Stomach (tissue), 9 donors: ENCODE results near the gene CAMSAP3. TPM values are rescaled to one million over a fixed set of nuclear protein-coding genes. Genes with fewer than 3 reads are reported as not detected.

Experiments used
- DNase-seq, 2 donors: peaks; one replicate each; pipeline versions ENCODE4 v3.0.0 to v3.0.0-alpha.2; 2013 to 2019
- H3K27ac ChIP-seq, 5 donors: fragments of 200-600 bp in 4 of 5; sonication (generic) in 4 of 5; one replicate each; pipeline ENCODE4 v1.5.1; 2013 to 2019; ENCODE audit warnings: mild to moderate bottlenecking in 1 of 5, moderate library complexity in 1 of 5
- H3K27me3 ChIP-seq, 3 donors: fragments of 200-600 bp; sonication (generic); one replicate each; pipeline ENCODE4 v1.5.1; 2017 to 2019; ENCODE audit warnings: mixed run types in 1 of 3
- H3K36me3 ChIP-seq, 4 donors: fragments of 200-600 bp; sonication (generic); 1 replicate in 3 of 4; 2 replicates in 1 of 4; pipeline ENCODE4 v1.5.1; 2016 to 2019
- H3K4me1 ChIP-seq, 4 donors: fragments of 200-600 bp; sonication (generic); one replicate each; pipeline ENCODE4 v1.5.1; 2016 to 2019
- H3K4me3 ChIP-seq, 4 donors: fragments of 200-600 bp; sonication (generic) in 3 of 4; one replicate each; pipeline ENCODE4 v1.5.1; 2016 to 2019; ENCODE audit warnings: mild to moderate bottlenecking in 1 of 4
- H3K9me3 ChIP-seq, 4 donors: fragments of 200-600 bp; sonication (generic); one replicate each; pipeline ENCODE4 v1.5.1; 2016 to 2019
- EP300 ChIP-seq: sonication (generic); formaldehyde crosslinking; IDR thresholded peaks from one replicate; pipeline ENCODE4 v1.6.1; 2017; ENCODE audit warnings: antibody characterized with exemption
- POLR2A ChIP-seq, 4 donors: fragments of 450-650 bp; IDR thresholded peaks; one replicate each; pipeline ENCODE4 v1.6.1; 2016; ENCODE audit warnings: antibody characterized with exemption in 4 of 4, control low read depth in 2 of 4, mild to moderate bottlenecking in 1 of 4, moderate library complexity in 1 of 4
- POLR2AphosphoS5 ChIP-seq, 3 donors: sonication (generic); formaldehyde crosslinking; IDR thresholded peaks; one replicate each; pipeline ENCODE4 v1.6.1; 2016; ENCODE audit warnings: antibody characterized with exemption in 3 of 3
- WGBS, 5 donors: extraction: QIAGEN DNeasy Blood & Tissue Kit in 3 of 5; methylation state at CpG; one replicate each; pipeline versions ENCODE4 v1.1.5 to v1.1.7; 2013 to 2018; 5-methylcytosine and 5-hydroxymethylcytosine counted together
- intact Hi-C: fragments of 100-400 bp; cut with DNase I; formaldehyde crosslinking; loops from one replicate; pipeline ENCODE4 v1.15.1; 2023; ENCODE audit warnings: low total_unique reads
- polyA plus RNA-seq, 3 donors: library from polyadenylated mRNA; stranded (reverse); fragments of 200-250 nt; gene quantifications; one replicate each; pipeline ENCODE4 v1.2.3, GENCODE V29; 2013
- total RNA-seq, 5 donors: library from RNA; depleted of rRNA; stranded (reverse); fragments of >200 nt; gene quantifications; one replicate each; pipeline versions ENCODE4 v1.1.0 to v1.2.3, GENCODE V29; 2014 to 2016
- TF ChIP-seq, protein P1 (sequence below), 7 experiments: fragments of 450-650 bp in 4 of 7; fragments of 200-600 bp in 3 of 7; sonication (generic) in 3 of 7; IDR thresholded peaks; one replicate each; pipeline ENCODE4 v1.5.1; 2016 to 2019; ENCODE audit warnings: antibody characterized with exemption in 7 of 7, control low read depth in 2 of 7, mild to moderate bottlenecking in 1 of 7
- donor health status: healthy with polysubstance abuse.
- donor health status: Bipolar disorder and iron deficiency.
- donor health status: healthy.

CAMSAP3 gene
- total and polyA plus RNA-seq, 8 donors = 5.5 to 232 (median 32.2) TPM

DNA sequence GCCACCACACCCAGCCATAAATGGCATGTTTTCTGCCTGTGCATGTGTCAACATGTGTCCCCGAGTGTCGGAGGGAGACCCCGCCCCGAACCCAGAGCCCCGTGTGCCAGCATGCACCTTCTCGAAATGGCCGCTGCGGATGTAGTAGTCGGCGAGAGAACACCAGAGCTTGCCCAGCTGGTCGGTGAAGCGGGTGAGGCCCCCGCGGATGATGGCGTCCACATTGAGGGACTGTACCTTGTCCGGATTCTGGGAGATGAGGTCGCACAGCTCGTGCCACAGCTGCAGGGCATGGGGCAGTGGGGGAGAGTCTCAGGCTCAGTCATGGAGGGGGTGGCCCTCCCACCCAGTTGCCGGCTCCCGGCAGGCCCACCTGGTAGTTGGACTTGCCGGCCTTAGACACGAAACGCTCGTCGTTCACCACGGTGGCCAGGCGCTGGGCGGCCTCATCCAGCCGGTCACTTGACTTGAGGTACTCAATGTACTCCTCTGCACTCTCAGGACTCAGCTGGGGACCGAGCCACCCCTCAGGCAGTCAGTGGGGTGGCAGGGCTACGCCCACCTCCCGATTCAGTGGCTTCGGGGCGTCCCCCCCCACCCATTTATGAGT is 30.2 kb downstream of the CAMSAP3 start:
- no peaks in the 10 kb centered on the region for H3K9me3 ChIP-seq
- H3K4me1 ChIP-seq = peaks cover 20 to 38% (median 35%) of the 10 kb centered on the region in 4 donors
- TF ChIP-seq POLR2A (IDR thresholded peaks at IDR 0.05) (no peak), EP300 (no peak)
- H3K27me3 ChIP-seq = no peaks in the 10 kb centered on the region
- intact Hi-C loops = no loop called here
- 96 to 97% (median 96%) methylated on average over 24 to 34 of the region's 34 CpGs for WGBS, 5 donors
- H3K27ac ChIP-seq = no peak overlapping the region
- DNase-seq = no peak
- H3K36me3 ChIP-seq = peaks cover 41 to 71% (median 65%) of the 10 kb centered on the region in 4 donors
- no peak overlapping the region for H3K4me3 ChIP-seq

DNA sequence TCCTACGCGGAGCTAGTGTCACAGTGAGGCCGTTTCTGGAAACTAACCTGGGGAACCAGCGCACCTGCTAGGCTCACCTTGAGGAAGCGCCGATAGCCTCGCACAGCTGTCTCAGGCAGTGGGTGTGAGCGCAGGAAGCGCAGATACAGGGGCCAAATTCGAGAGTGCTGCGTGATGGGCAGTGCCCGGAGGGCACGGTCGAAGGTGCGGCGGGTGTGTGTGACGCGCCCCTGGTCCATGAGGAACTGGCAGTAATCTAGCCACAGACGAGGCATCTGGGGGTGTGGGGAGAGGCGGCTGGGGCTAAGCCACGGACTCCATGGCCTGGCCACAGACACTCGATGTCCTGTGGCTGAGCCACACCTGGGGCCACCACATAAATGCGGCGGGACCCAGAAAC is 31.5 kb downstream of the CAMSAP3 start:
- H3K27me3 ChIP-seq = no peaks in the 10 kb centered on the region
- peaks cover 25 to 47% (median 42%) of the 10 kb centered on the region in 4 donors for H3K4me1 ChIP-seq
- H3K4me3 ChIP-seq = peak overlapping the region in 1 of 4 donors; percentile 9
- 89 to 97% (median 92%) methylated on average over 22 to 24 of the region's 24 CpGs for WGBS, 5 donors
- no peak for DNase-seq
- H3K36me3 ChIP-seq = peaks cover 28 to 67% (median 60%) of the 10 kb centered on the region in 4 donors
- intact Hi-C loops = no loop called here
- no peak overlapping the region for H3K27ac ChIP-seq
- no peaks in the 10 kb centered on the region for H3K9me3 ChIP-seq
- TF ChIP-seq EP300 = no peak
- TF ChIP-seq POLR2A (IDR thresholded peaks at IDR 0.05) = no peak
- no peak for TF ChIP-seq POLR2AphosphoS5 (IDR thresholded peaks at IDR 0.05)
- TF ChIP-seq, protein P1, sequence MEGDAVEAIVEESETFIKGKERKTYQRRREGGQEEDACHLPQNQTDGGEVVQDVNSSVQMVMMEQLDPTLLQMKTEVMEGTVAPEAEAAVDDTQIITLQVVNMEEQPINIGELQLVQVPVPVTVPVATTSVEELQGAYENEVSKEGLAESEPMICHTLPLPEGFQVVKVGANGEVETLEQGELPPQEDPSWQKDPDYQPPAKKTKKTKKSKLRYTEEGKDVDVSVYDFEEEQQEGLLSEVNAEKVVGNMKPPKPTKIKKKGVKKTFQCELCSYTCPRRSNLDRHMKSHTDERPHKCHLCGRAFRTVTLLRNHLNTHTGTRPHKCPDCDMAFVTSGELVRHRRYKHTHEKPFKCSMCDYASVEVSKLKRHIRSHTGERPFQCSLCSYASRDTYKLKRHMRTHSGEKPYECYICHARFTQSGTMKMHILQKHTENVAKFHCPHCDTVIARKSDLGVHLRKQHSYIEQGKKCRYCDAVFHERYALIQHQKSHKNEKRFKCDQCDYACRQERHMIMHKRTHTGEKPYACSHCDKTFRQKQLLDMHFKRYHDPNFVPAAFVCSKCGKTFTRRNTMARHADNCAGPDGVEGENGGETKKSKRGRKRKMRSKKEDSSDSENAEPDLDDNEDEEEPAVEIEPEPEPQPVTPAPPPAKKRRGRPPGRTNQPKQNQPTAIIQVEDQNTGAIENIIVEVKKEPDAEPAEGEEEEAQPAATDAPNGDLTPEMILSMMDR (IDR thresholded peaks at IDR 0.05) = no peak

DNA sequence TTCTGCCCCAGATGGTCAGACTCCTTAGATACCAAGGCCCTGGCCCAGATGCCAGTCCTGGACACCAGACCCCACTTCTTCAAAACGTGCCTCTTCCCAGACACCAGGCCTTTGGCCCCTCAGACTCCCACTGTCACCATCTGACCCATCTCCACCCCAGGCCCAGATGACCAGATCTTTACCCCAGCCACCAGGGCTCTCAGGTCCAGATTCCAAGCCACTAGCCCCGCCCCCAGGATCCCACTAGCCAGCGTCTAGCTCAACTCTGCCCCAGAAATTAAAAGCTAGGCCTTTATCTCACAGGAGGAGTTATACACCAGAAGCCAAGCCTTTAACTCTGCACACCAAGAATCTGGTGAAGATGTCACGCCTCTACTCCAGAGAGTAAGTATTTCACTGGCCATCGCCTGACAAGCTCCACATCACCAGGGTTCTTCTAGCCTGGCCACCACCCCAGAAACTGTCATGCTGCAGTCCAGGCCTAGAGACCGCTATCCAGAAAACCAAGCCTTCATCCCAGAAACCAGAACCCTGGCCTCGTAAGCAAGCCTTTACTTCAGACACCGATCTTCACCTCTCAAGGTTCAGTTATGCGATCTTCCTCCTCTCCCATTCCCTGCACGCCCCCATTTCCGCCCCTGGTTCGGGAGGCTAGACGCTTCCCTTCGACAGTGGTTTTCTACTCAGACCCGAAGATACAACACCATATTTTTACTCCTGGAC is 33.1 kb downstream of the CAMSAP3 start:
- no peaks in the 10 kb centered on the region for H3K27me3 ChIP-seq
- no peaks in the 10 kb centered on the region for H3K9me3 ChIP-seq
- intact Hi-C loops = no loop called here
- H3K4me3 ChIP-seq = peak overlapping the region; percentile 77 to 98 (median 88)
- TF ChIP-seq, protein P1 (IDR thresholded peaks at IDR 0.05) = no peak
- TF ChIP-seq EP300 (no peak), POLR2AphosphoS5 (IDR thresholded peaks at IDR 0.05) (no peak), POLR2A (IDR thresholded peaks at IDR 0.05) (no peak)
- DNase-seq = no peak
- peak overlapping the region; percentile 76 to 89 (median 87) for H3K27ac ChIP-seq
- H3K36me3 ChIP-seq = peaks cover 12 to 59% (median 52%) of the 10 kb centered on the region in 4 donors
- H3K4me1 ChIP-seq = peaks cover 25 to 47% (median 42%) of the 10 kb centered on the region in 4 donors
- 3 to 5% (median 3%) methylated on average over 15 of the region's 15 CpGs for WGBS, 5 donors

DNA sequence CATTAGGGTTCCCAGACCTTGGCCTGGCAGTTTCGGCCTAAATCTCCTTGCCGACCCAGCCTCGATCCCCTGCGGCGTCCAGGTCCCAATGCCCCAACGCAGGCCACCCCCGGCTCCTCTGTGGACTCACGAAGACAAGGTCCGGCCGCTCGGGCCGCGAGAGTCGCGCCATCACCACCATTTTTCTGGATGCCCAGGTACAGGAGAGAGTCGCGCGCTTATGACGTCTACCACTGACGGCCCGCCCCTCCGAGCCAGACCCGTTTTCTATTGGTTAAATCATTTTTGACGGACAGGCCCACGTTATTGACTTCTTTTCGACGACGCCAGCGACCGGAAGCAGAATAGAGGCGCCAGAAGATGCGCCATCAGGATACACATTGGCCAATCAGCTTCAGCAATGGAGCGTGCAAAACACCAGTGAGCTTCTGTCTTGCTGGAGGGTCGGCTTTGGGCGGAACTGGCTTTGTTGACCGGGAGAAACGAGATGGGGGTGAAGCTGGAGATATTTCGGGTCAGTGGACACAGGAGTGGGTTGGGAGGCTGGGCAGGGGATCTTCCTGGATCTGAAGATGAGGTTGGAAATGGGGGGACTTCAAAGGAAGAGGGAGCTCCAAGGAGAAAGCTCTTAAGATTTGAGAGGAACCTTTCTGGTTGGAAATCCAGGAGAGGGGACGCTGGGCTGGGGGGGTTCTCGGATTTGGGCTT is 33.8 kb downstream of the CAMSAP3 start, which contains the start of the genes PET100 and XAB2:
PET100 (plus strand) TSS at position 447 of the 708 bp plus-strand sequence; CDS start at position 488, 41 bp downstream.
XAB2 (minus strand) TSS at position 199 of the 708 bp plus-strand sequence; CDS start at position 181, 18 bp downstream.
- H3K4me3 ChIP-seq = peak within 1 kb of the TSS; percentile 77 to 98 (median 88)
- TF ChIP-seq, protein P1 (IDR thresholded peaks at IDR 0.05) = peak in 1 of 7 experiments; percentile 11
- TF ChIP-seq POLR2A (IDR thresholded peaks at IDR 0.05) = peak in 1 of 4 donors; percentile 8
- peak; percentile 44 to 89 (median 49) for TF ChIP-seq POLR2AphosphoS5 (IDR thresholded peaks at IDR 0.05)
- no peak for TF ChIP-seq EP300
- no peaks in the 10 kb centered on the region for H3K27me3 ChIP-seq
- H3K27ac ChIP-seq = peak within 1 kb of the TSS; percentile 76 to 89 (median 87)
- peaks cover 25 to 47% (median 42%) of the 10 kb centered on the region in 4 donors for H3K4me1 ChIP-seq
- DNase-seq = peak; percentile 97 to 99
- 0 to 1% (median 0%) methylated on average over 39 to 40 of the region's 40 CpGs for WGBS, 5 donors
- intact Hi-C loops = no loop called here
- H3K9me3 ChIP-seq = no peaks in the 10 kb centered on the region
- H3K36me3 ChIP-seq = peaks cover 11 to 52% (median 44%) of the 10 kb centered on the region in 4 donors
